GM21528 (cell line): ENCODE data around the gene AOAH.
"Not testable (repeated sequence)": the region's sequence is repeated elsewhere in the genome, so short reads cannot be mapped to it uniquely, and the experiment has no call there.

Source experiments
- ATAC-seq: cut with Tn5 transposase; IDR thresholded peaks from one replicate; pipeline ENCODE4 v1.9.1; 2021; ENCODE audit warnings: mild to moderate bottlenecking, moderate library complexity; ENCODE audit not compliant: unreplicated experiment, low FRiP score

AOAH gene

GRCh38 chr7:36703860-36704259, 20.4 kb downstream of the AOAH start:
- not testable (repeated sequence) for ATAC-seq

DNA sequence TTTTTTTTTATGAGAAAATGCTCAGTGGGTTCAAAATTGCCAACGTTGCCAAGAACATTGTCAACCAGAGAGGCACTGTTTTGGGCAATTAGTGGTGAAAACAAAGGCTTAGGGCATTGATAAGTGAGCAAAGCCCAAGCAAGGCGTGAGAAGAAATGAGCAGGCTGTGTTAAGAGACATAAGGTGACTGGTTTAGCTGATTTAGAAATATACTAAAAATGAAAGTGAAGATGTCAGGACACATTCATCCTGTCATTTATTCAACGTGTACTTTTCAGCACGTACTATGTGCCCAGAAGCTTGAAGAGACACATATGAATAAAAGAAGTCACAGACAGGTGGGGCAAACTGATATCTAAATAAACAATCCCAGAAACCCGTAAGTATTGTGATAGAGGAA, 31.8 kb downstream of the AOAH start:
- no peak for ATAC-seq

DNA sequence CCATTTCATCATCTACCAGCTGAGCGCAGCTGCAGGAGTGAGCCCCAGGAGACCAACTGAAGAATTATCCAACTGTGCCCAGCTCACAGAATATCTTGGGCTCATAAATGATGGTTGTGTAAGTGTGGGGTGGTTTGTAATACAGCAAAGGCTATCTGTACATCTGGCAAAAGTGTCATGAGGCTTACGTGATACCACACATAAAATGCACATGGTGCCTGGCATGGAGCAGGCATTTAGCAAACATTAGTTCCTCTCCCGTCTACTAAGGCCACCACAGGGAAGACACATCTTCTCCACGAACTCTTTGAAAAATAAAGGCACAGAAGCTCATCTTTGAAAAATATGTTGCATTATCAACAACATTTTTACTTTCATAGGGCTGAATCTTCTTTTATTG, 32.3 kb downstream of the AOAH start:
- no peak for ATAC-seq

DNA sequence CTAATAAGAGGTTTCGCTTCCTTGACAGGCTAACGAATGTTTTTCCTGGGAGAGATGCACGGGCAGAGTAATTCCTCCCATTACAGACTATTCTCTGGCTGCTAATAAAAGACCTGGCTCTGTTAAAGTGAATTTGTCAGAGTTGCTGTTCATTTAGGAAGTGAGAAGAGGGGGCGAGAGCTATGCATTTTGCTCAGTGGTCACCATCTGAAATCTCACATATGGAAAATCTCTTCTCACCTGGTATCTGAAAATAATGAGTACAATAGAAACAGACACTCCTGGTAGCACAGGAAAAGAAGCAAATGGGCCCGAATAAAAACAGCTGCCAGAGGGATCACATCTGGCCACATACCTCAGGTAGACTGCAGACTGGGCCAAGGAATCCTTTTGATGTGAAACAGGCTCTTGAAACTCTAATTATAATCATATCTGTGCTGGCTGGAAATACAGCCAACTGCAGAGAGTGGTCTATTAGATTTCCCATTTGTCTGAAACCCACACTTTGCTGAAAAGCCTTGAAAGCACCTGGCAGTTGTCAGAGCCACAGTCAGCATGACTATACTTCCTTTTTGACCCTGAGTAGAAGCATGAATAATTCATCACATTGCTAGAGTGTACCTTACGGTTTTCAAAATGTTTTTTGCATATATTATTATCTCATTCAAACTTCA, 33.6 kb downstream of the AOAH start:
- ATAC-seq = peak; percentile 52

DNA sequence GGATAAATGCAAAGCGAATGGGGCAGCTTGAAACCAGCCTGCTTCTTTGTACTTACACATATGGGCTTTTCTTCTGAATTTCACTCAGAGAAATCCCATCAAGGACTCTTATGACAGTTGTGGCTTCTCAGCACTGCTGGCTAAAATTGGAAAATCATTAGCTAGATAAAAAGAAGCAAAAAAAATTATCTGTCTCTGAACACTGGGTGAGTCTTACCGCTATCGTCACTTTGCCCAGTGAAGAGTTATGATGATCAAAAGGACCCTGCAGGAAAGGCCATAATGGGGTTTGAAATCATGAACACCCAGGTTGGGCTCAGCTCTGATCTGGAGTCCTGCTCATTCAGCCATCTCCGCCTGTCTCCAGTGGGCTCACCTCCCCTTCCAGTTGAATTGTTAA, 34.3 kb downstream of the AOAH start:
- ATAC-seq = no peak

- ATAC-seq = no peak
These were observed 37.8 kb downstream of the AOAH start for GRCh38 chr7:36686499-36686898.

DNA sequence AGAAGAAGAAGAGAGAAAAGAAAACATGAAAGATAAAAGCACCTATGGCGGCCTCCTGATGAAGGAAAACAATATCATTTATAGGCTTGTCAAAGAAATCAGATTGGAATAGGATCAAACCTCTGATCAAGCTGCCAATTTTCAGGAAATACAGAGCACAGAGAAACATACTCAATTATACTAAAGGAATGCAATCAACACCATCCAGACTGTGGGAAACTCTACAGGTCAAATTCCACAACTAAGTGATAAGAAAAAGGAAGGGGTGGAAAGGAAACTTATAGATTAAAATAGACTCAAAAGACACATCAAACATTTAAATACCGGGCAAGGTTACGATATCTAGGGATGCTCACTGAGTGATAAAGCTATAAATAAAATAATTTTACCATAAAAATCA, 39.3 kb downstream of the AOAH start:
- ATAC-seq = no peak

DNA sequence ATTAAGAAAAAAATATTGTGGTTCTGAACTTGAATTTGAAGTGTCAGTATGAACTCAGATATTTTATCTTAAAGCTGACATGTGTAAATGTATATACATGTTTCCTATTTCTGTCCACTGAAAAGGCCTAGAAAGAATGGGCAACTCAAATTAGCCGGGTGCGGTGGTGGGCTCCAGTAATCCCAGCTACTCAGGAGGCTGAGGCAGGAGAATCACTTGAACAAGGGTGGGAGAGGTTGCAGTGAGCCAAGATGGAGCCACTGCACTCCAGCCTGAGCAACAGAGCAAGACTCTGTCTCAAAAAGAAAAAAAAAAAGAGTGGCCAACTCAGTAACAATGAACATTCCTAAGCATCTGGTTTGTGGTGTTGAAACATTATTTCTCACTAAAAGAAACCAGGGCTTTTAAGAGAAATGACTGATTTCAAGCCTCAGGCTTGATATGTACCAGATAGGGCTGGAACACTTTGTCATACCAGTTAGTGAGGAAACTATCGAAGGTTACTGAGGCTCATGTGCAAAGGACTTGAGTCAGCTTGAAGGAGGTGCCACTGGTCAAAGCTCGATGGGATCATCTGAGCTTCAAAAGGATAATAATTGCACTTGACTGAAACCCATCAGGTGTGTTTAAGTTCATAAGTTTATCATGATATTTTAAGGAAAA, 40.5 kb downstream of the AOAH start:
- no peak for ATAC-seq

- ATAC-seq = no peak
These were observed 41.2 kb downstream of the AOAH start for GRCh38 chr7:36683111-36683510.

- no peak for ATAC-seq
These were observed 42.2 kb downstream of the AOAH start for GRCh38 chr7:36682102-36682501.

GRCh38 chr7:36677769-36678437, 46.4 kb downstream of the AOAH start:
- no peak for ATAC-seq

DNA sequence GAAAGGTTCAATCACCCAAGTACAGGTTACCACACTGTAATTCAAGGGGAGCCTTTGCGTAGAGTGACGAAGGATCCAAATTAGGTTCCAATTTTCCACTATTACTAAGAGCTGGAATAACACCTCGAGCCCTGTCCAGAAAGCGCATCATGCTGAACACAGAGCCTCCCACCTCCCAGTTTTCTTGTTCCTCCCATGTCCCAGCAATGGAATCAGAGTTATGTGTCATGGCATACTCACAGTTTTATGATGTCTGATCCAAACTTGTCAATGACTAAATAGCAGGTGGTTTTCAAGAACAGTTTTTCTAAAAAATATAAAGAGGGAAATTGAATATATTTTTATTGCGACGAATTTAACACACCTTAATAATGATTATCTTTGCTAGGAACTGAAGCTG, 50.6 kb downstream of the AOAH start:
- no peak for ATAC-seq

GRCh38 chr7:36671432-36671829, 52.9 kb downstream of the AOAH start:
- ATAC-seq = no peak

DNA sequence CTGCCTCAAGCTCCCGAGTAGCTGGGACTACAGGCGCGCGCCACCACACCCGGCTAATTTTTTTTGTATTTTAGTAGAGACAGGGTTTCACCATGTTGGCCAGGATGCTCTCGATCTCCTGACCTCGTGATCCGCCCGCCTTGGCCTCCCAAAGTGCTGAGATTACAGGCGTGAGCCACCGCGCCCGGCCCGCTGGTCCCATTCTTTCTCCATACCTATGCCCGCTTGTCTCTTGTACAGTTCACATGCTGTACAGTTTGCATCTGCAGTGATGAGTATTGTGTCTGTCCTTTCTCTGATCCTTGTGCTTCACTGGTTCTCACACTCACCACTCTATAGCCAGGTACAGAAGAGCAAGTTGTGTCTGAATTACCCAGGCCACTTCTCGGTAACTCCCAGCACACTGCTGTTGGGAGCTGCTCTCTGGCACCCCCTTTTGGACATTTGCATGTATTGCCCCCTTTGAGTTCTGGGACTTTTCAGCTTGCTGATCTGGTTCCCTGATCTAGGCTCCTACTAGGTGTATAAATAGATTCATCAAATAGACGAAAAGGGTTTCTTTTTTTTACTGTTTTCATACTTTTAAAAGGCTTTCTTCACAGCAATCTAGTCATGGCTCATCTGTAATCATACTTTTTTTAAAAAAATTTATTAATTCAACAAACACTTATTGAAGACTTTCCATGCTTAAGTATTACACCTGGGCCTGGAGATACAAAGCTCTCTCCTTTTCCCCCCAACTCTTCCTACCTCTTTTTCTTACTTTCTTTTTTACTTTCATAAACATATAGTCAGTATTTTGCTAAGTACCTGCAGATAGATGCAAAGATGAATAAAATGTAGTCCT, 53.5 kb downstream of the AOAH start:
- no peak for ATAC-seq

DNA sequence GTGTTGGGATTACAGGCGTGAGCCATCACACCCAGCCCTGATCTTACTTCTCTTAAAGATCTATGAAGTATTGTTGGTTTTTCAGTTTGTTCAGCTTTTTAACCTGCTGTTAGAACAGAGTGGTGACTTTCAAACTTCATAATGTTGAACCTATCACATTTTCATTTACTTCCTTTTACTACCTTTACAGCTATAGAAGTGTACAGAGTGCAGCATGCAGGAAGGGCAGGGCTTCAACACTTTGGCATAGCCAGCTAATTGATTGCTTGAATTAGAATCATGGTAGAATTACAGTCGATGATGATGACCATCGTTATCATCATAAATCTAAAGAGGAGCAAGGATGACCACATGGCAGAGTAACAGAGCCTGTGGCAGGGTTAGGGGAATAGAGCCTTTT, 55.5 kb downstream of the AOAH start:
- ATAC-seq = no peak

- ATAC-seq = no peak
These were observed 56.2 kb downstream of the AOAH start for GRCh38 chr7:36668080-36668479.

DNA sequence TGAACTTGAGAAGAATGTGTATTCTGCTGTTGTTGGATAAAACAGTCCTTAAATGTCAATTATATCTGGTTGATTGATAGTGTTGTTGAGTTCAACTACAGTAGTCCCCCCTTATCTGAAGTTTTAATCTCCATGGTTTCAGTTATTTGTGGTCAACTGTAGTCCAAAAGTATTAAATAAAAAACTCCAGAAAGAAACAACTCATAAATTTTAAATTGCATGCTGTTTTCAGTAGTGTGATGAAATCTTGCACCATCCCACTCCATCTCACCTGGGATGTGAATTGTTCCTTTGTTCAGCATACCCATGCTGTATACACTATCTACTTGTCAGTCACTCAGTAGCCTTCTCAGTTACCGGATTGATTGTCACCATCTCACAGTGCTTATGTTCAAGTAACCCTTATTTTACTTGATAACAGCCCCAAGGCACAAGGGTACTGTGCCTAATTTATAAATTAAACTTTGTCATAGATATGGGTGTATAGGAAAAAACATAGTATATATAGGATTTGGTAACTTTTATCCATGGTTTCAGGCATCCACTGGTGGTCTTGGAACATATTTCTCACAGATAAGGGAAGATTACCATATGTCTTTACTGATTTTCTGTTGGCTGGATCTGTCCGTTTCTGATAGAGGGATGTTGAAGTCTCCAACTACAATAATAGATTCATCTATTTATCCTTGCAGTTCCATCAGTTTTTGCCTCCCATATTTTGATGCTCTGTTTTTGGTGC, 57.1 kb downstream of the AOAH start:
- no peak for ATAC-seq

- ATAC-seq = no peak
These were observed 60.8 kb downstream of the AOAH start for GRCh38 chr7:36663481-36663880.

GRCh38 chr7:36661135-36661840, 63.0 kb downstream of the AOAH start:
- no peak for ATAC-seq
